Hepatocyte (in vitro differentiated cells): ENCODE data around the gene PCYOX1L. TPM values are rescaled to one million over a fixed set of nuclear protein-coding genes. Genes with fewer than 3 reads are reported as not detected.

Experiments
- DNase-seq: peaks from one replicate; pipeline ENCODE4 v3.0.0-alpha.2; 2016; ENCODE audit warnings: low spot score
- H2AFZ ChIP-seq: fragments of 200-600 bp; sonication (generic); 2 replicates; pipeline ENCODE4 v1.6.0; 2016; ENCODE audit warnings: antibody characterized with exemption, mild to moderate bottlenecking
- H3K27ac ChIP-seq: fragments of 200-600 bp; sonication (generic); 2 replicates; pipeline ENCODE4 v1.5.1; 2016; ENCODE audit warnings: mild to moderate bottlenecking
- H3K27me3 ChIP-seq: fragments of 200-600 bp; sonication (generic); 2 replicates; pipeline ENCODE4 v1.6.1; 2016
- H3K36me3 ChIP-seq: fragments of 200-600 bp; sonication (generic); replicated peaks from 2 replicates; pipeline ENCODE4 v1.5.1; 2016; ENCODE audit warnings: low read depth; ENCODE audit not compliant: insufficient read depth
- H3K4me1 ChIP-seq: fragments of 200-600 bp; sonication (generic); 2 replicates; pipeline ENCODE4 v1.5.1; 2016; ENCODE audit warnings: mild to moderate bottlenecking, moderate library complexity; ENCODE audit not compliant: insufficient read depth
- H3K4me2 ChIP-seq: fragments of 200-600 bp; sonication (generic); 2 replicates; pipeline ENCODE4 v1.6.0; 2016
- H3K4me3 ChIP-seq: fragments of 200-600 bp; sonication (generic); 2 replicates; pipeline ENCODE4 v1.5.1; 2016; ENCODE audit warnings: mild to moderate bottlenecking
- H3K79me2 ChIP-seq: fragments of 200-600 bp; sonication (generic); 2 replicates; pipeline ENCODE4 v1.6.0; 2017; ENCODE audit warnings: mild to moderate bottlenecking
- H3K9me2 ChIP-seq: fragments of 200-600 bp; sonication (generic); replicated peaks from 2 replicates; pipeline ENCODE4 v1.6.0; 2017; ENCODE audit warnings: mild to moderate bottlenecking; ENCODE audit not compliant: insufficient read depth
- H3K9me3 ChIP-seq: fragments of 200-600 bp; sonication (generic); 2 replicates; pipeline ENCODE4 v1.5.1; 2016; ENCODE audit warnings: low read depth, mild to moderate bottlenecking
- H4K20me1 ChIP-seq: fragments of 200-600 bp; sonication (generic); 2 replicates; pipeline ENCODE4 v1.6.0; 2016; ENCODE audit warnings: mild to moderate bottlenecking; ENCODE audit not compliant: insufficient read depth, poor library complexity, severe bottlenecking
- CTCF ChIP-seq: fragments of 200-600 bp; sonication (generic); IDR thresholded peaks from 2 replicates; pipeline ENCODE4 v1.5.1; 2016; ENCODE audit warnings: antibody characterized with exemption, mild to moderate bottlenecking; ENCODE audit not compliant: poor library complexity
- EZH2 ChIP-seq: fragments of 200-600 bp; sonication (generic); IDR thresholded peaks from 2 replicates; pipeline ENCODE4 v1.6.1; 2016; ENCODE audit warnings: antibody characterized with exemption, mild to moderate bottlenecking, borderline replicate concordance
- EZH2phosphoT487 ChIP-seq: fragments of 200-600 bp; sonication (generic); IDR thresholded peaks from one replicate; pipeline ENCODE4 v1.6.1; 2018; ENCODE audit warnings: antibody characterized with exemption, mild to moderate bottlenecking, low read depth, moderate library complexity; ENCODE audit not compliant: unreplicated experiment, severe bottlenecking
- WGBS: methylation state at CpG from one replicate; pipeline ENCODE4 v1.1.6; 2016; ENCODE audit warnings: low lambda C conversion rate; ENCODE audit errors: missing lambda C conversion rate; 5-methylcytosine and 5-hydroxymethylcytosine counted together
- polyA plus RNA-seq: library from polyadenylated mRNA; unstranded; fragments of >200 nt; fragmentation: Nextera tagmentation; extraction: Ambion mirVana; gene quantifications from 2 replicates; pipeline ENCODE4 v1.2.1, GENCODE V29; 2016
- total RNA-seq: library from RNA; depleted of rRNA; stranded (reverse); fragments of >200 nt; gene quantifications from 2 replicates; pipeline ENCODE4 v1.2.3, GENCODE V29; 2014

The PCYOX1L gene
- 8.9 and 9.1 TPM in 2 replicates for total RNA-seq
- polyA plus RNA-seq, result 12.9 and 14.4 TPM in 2 replicates

GRCh38 chr5:149357370-149358293 is at the start of gene PCYOX1L:
TSS of gene PCYOX1L (plus strand) at chr5:149358046. CDS start at chr5:149358069, 23 bp downstream.
- no peak for TF ChIP-seq CTCF
- no peak for TF ChIP-seq EZH2phosphoT487
- no peak for TF ChIP-seq EZH2
- Histone ChIP-seq H3K79me2 (no peaks in the 10 kb centered on the region), H4K20me1 (no peaks in the 10 kb centered on the region), H3K4me3 (peak within 1 kb of the TSS; percentile 74), H3K9me3 (no peaks in the 10 kb centered on the region), H3K4me2 (peak within 1 kb of the TSS; percentile 97), H3K27ac (peak within 1 kb of the TSS; percentile 22), H3K36me3 (no peaks in the 10 kb centered on the region), H3K9me2 (no peaks in the 10 kb centered on the region), H2AFZ (peak within 1 kb of the TSS; percentile 89), H3K4me1 (peaks cover 3% of the 10 kb centered on the region), H3K27me3 (no peaks in the 10 kb centered on the region)
- DNase-seq, result peak; percentile 96
- WGBS, result 4% methylated on average over 38 of the region's 61 CpGs

- Histone ChIP-seq H3K79me2 (no peaks in the 10 kb centered on the region), H3K9me2 (no peaks in the 10 kb centered on the region), H3K9me3 (no peaks in the 10 kb centered on the region), H3K27ac (no peak overlapping the region), H3K27me3 (no peaks in the 10 kb centered on the region), H4K20me1 (no peaks in the 10 kb centered on the region), H3K4me1 (no peaks in the 10 kb centered on the region), H3K36me3 (no peaks in the 10 kb centered on the region), H3K4me2 (no peak overlapping the region), H3K4me3 (no peak overlapping the region), H2AFZ (no peak overlapping the region)
- no peak for TF ChIP-seq EZH2phosphoT487
- TF ChIP-seq CTCF, result no peak
- no peak for TF ChIP-seq EZH2
- no peak for DNase-seq
- 92% methylated on average over 6 of the region's 6 CpGs for WGBS
Observed at GRCh38 chr5:149309354-149309753, 48.5 kb upstream of the PCYOX1L start.

GRCh38 chr5:149310488-149310887 is 47.4 kb upstream of the PCYOX1L start:
- no peaks in the 10 kb centered on the region for H3K9me3 ChIP-seq
- no peaks in the 10 kb centered on the region for H3K4me1 ChIP-seq
- H3K4me3 ChIP-seq, result no peak overlapping the region
- H3K4me2 ChIP-seq, result no peak overlapping the region
- H3K79me2 ChIP-seq, result no peaks in the 10 kb centered on the region
- no peaks in the 10 kb centered on the region for H3K27me3 ChIP-seq
- no peak overlapping the region for H2AFZ ChIP-seq
- DNase-seq, result no peak
- no peak overlapping the region for H3K27ac ChIP-seq
- H3K36me3 ChIP-seq, result no peaks in the 10 kb centered on the region
- no peak for TF ChIP-seq EZH2
- TF ChIP-seq CTCF, result no peak
- no peak for TF ChIP-seq EZH2phosphoT487
- 94% methylated on average over 4 of the region's 4 CpGs for WGBS
- H3K9me2 ChIP-seq, result no peaks in the 10 kb centered on the region
- no peaks in the 10 kb centered on the region for H4K20me1 ChIP-seq
